Measurements from ENCODE around the gene DCAF11.

The DCAF11 gene

GRCh38 chr14:24138396-24139271 lies 24.1 kb downstream of the DCAF11 start:
- no peak overlapping the region for H3K4me3 ChIP-seq (ENCODE audit: control insufficient read depth, low read depth, low read length)
- no peak for DNase-seq (ENCODE audit: low read depth)
- no peak for TF ChIP-seq CTCF (conservative IDR thresholded peaks at IDR 0.05; ENCODE audit: control insufficient read depth, insufficient read depth, low read depth, low read length)

GRCh38 chr14:24139272-24139934 lies 24.8 kb downstream of the DCAF11 start:
- no peak overlapping the region for H3K4me3 ChIP-seq (ENCODE audit: control insufficient read depth, low read depth, low read length)
- no peak for DNase-seq (ENCODE audit: low read depth)

GRCh38 chr14:24141097-24141880 lies 26.7 kb downstream of the DCAF11 start, which contains the start of gene EMC9:
Gene EMC9, minus strand, starts transcription at chr14:24141591. Its CDS starts 287 bp downstream, at chr14:24141304.
- DNase-seq (ENCODE audit: low read depth), result peak; percentile 98
- H3K4me3 ChIP-seq (ENCODE audit: control insufficient read depth, low read depth, low read length), result peak within 1 kb of the TSS; percentile 86
- peak; percentile 32 for TF ChIP-seq CTCF (conservative IDR thresholded peaks at IDR 0.05; ENCODE audit: control insufficient read depth, insufficient read depth, low read depth, low read length)

More at GRCh38 chr14:24139272-24139934, 24.8 kb downstream of the DCAF11 start:
- TF ChIP-seq CTCF (conservative IDR thresholded peaks at IDR 0.05; ENCODE audit: control insufficient read depth, insufficient read depth, low read depth, low read length), result no peak

- DNase-seq (ENCODE audit: low read depth), result peak; percentile 83
- no peak overlapping the region for H3K4me3 ChIP-seq (ENCODE audit: control insufficient read depth, low read depth, low read length)
- no peak for TF ChIP-seq CTCF (conservative IDR thresholded peaks at IDR 0.05; ENCODE audit: control insufficient read depth, insufficient read depth, low read depth, low read length)
Measured at GRCh38 chr14:24143511-24143910, 28.9 kb downstream of the DCAF11 start.

- no peak for DNase-seq (ENCODE audit: low read depth)
- no peak overlapping the region for H3K4me3 ChIP-seq (ENCODE audit: control insufficient read depth, low read depth, low read length)
Measured at GRCh38 chr14:24144451-24144850, 29.9 kb downstream of the DCAF11 start.

More at GRCh38 chr14:24144451-24144850, 29.9 kb downstream of the DCAF11 start:
- no peak for TF ChIP-seq CTCF (conservative IDR thresholded peaks at IDR 0.05; ENCODE audit: control insufficient read depth, insufficient read depth, low read depth, low read length)

Data from fibroblast of mammary gland (primary cell).